ENCODE measurements around the gene DISC1.

DNA sequence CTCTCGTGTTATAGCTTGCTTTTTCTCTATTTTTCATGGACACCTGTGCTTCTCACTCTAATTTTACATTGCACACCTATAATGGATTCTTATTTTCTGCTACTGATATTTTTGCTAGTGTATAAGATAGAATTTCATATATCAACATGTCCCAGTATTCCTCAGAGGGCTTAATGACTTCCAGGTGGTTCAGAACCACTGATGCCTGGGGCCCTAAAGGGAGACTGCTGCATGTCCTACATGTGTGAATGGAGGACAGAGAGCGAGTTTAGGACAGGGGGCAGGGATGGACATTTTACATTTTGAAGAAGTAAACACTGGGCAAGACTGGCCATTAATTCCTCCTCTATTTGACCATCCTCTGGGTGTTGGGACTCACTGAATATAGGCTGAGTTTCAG is 100.6 kb downstream of the DISC1 start:
- TF ChIP-seq BHLHE40 (IDR thresholded peaks at IDR 0.05; ENCODE audit: borderline replicate concordance), result no peak
- no peak for TF ChIP-seq TARDBP (IDR thresholded peaks at IDR 0.05)
- no peak for TF ChIP-seq FOXM1 (IDR thresholded peaks at IDR 0.05; ENCODE audit: borderline replicate concordance)
- TF ChIP-seq SUZ12 (IDR thresholded peaks at IDR 0.05), result no peak
- TF ChIP-seq CTBP1 (IDR thresholded peaks at IDR 0.05; ENCODE audit: borderline replicate concordance), result no peak
- TF ChIP-seq SP1 (IDR thresholded peaks at IDR 0.05), result no peak
- TF ChIP-seq FOXA1 (IDR thresholded peaks at IDR 0.05), result no peak
- TF ChIP-seq, protein P1, sequence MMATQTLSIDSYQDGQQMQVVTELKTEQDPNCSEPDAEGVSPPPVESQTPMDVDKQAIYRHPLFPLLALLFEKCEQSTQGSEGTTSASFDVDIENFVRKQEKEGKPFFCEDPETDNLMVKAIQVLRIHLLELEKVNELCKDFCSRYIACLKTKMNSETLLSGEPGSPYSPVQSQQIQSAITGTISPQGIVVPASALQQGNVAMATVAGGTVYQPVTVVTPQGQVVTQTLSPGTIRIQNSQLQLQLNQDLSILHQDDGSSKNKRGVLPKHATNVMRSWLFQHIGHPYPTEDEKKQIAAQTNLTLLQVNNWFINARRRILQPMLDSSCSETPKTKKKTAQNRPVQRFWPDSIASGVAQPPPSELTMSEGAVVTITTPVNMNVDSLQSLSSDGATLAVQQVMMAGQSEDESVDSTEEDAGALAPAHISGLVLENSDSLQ (IDR thresholded peaks at IDR 0.05), result no peak
- no peak for TF ChIP-seq ARNT (IDR thresholded peaks at IDR 0.05)
- no peak for TF ChIP-seq ZNF384 (IDR thresholded peaks at IDR 0.05)
